GM12872 (cell line): ENCODE measurements around the gene CCDC87.

ENCODE experiments used
- TF ChIP-seq, protein P1 (sequence below): IDR thresholded peaks from 3 replicates; pipeline ENCODE4 v1.5.1; 2011; ENCODE audit warnings: low read depth, mild to moderate bottlenecking, low read length, moderate library complexity; ENCODE audit not compliant: insufficient read depth

Gene CCDC87

DNA sequence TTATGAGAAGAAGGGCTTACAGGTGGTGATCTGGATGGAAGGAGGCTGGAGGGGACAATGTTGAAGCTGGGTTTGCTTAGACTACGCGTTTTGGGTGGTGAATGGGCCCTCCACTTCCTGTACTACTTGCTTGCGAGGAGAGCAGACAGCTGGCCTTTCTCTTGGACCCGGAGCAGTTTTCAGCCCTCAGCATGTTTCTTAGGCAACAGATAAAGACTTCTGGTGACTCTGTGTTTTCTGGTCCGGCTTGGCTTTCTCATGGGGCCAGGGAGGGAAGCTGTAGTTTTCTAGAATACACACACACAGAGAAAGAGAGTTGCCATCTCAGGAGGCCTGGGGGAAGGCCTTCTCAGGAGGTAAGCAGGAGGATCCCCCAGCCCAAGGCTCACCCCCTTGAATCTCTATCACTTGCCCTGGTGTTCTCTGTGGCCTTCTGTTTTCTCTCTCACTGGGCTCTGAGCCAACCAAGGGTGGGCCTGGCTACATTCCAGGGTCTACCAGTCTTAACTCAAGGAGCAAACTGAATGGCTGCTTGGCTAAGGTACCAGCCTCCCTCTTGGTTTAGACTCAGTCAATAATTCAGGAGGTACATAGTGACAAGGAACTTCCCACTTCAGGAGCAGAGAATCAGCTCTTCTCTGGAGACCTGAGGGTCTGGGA lies 2.5 kb upstream of the CCDC87 start:
- TF ChIP-seq, protein P1, sequence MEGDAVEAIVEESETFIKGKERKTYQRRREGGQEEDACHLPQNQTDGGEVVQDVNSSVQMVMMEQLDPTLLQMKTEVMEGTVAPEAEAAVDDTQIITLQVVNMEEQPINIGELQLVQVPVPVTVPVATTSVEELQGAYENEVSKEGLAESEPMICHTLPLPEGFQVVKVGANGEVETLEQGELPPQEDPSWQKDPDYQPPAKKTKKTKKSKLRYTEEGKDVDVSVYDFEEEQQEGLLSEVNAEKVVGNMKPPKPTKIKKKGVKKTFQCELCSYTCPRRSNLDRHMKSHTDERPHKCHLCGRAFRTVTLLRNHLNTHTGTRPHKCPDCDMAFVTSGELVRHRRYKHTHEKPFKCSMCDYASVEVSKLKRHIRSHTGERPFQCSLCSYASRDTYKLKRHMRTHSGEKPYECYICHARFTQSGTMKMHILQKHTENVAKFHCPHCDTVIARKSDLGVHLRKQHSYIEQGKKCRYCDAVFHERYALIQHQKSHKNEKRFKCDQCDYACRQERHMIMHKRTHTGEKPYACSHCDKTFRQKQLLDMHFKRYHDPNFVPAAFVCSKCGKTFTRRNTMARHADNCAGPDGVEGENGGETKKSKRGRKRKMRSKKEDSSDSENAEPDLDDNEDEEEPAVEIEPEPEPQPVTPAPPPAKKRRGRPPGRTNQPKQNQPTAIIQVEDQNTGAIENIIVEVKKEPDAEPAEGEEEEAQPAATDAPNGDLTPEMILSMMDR = no peak

GRCh38 chr11:66593650-66594049 lies 787 bp upstream of the CCDC87 start:
- TF ChIP-seq, protein P1 = no peak

DNA sequence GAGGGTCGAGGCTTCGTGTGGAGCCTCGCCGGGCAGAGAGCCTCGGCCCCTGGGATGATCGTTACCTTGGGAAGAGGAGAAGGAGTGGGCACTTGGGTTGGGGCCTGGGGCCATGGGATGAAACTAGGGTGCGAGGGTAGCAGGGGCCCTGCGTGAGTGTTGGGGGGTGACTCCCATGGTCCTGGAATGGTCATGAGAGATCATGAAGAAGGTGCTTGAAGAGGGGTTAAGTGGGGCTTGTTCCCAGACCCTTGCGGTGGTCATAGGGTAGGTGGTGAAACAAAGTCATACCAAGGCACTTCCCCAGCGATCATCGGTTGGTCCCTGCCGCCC lies 406 bp upstream of the CCDC87 start:
- TF ChIP-seq, protein P1 = no peak

DNA sequence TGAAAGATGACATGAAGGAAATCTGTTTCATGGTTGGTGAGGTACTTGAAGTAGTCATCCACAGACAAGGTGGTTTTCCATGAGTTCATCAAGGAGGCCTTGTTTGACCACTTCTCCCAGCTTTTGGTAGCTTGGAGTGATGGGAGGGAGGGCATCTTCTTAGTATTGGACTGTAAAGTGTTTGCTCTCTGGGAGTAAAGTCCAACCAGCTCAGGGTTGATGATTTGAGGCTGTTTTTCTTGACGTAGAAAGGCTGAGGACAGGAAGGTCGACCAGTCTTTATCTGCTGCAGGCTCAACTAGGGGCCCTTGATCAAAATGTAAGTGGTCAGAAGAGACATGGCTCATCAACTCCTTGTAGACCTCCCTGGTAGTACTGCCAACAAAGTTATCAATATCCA lies 1.7 kb downstream of the CCDC87 start:
- TF ChIP-seq, protein P1 = no peak

DNA sequence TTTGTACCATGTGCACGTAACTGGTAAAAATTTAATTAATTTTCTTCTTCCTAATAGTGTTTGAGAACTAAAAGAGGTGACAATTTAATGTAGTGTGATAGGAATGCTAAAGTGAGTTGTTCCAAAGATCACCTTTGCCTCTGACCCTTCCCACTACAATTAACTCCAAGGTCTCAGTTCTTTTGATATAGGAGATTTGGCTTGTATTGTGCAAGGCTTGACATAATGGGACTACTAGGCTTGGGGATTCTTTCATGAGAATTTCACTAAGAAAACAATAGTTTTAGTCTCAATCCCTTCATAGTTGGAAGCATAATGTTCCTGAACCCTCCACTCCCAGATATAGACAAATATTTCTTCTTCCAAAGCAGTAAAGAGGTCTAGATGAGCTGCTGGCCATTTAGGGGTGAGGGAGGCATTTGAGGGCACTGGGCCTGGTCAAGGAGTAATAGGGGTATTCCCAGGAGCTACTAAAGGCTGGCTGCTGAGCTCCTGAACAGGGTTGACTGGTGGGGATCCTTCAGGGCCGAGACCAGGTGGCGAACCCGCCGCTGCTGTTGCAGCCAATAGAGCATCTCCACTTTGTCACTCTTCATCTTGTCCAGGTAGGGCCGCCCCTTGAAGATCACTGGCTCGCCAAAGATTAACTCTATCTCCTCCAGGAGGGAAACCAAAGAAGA lies 2.7 kb downstream of the CCDC87 start:
- TF ChIP-seq, protein P1 = no peak

DNA sequence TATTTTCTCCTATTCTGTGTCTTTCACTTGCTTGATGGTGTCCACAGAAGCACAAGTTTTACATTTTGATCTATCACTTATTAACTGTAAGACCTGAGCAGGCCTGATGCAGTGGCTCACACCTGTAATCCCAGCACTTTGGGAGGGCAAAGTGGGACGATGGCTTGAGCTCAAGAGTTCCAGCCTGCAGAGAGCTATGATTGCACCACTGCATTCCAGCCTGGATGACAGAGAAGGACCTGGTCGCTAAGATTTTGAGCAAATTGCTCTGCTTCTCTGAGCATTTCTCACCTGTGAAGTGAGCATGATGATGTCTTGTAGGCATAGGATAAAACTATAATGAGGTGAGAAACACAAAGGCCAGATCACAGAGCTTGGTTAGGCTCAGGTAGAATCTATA lies 6.7 kb downstream of the CCDC87 start:
- TF ChIP-seq, protein P1 = no peak

GRCh38 chr11:66581261-66581660 lies 11.6 kb downstream of the CCDC87 start:
- TF ChIP-seq, protein P1 = no peak
